ENCODE measurements around the gene AGPAT3.

The AGPAT3 gene

DNA sequence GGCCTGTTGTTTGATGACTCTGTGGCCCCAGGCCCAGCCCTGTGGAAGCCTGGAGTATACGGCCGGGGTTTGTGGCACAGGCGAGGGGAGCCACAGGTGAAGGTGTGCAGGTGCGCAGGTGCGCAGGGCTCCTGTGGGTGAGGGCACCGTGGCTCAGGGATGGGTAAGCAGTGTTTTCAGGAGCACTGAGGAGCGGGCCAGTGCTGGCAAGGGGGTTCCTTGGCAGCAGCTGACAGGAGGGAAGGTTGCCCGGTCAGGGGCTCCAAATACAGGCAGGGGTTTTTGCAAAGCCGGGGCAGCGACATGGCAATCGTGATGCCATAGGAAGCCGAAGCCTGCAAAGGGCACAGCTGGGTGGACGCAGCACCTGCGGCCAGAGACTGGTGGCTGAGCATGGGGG lies 20.7 kb downstream of the AGPAT3 start:
- TF ChIP-seq, protein P1, sequence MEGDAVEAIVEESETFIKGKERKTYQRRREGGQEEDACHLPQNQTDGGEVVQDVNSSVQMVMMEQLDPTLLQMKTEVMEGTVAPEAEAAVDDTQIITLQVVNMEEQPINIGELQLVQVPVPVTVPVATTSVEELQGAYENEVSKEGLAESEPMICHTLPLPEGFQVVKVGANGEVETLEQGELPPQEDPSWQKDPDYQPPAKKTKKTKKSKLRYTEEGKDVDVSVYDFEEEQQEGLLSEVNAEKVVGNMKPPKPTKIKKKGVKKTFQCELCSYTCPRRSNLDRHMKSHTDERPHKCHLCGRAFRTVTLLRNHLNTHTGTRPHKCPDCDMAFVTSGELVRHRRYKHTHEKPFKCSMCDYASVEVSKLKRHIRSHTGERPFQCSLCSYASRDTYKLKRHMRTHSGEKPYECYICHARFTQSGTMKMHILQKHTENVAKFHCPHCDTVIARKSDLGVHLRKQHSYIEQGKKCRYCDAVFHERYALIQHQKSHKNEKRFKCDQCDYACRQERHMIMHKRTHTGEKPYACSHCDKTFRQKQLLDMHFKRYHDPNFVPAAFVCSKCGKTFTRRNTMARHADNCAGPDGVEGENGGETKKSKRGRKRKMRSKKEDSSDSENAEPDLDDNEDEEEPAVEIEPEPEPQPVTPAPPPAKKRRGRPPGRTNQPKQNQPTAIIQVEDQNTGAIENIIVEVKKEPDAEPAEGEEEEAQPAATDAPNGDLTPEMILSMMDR (IDR thresholded peaks at IDR 0.05) = no peak
- no peak for TF ChIP-seq ZFX (IDR thresholded peaks at IDR 0.05; ENCODE audit: borderline replicate concordance)
- no peak overlapping the region for H3K27ac ChIP-seq

DNA sequence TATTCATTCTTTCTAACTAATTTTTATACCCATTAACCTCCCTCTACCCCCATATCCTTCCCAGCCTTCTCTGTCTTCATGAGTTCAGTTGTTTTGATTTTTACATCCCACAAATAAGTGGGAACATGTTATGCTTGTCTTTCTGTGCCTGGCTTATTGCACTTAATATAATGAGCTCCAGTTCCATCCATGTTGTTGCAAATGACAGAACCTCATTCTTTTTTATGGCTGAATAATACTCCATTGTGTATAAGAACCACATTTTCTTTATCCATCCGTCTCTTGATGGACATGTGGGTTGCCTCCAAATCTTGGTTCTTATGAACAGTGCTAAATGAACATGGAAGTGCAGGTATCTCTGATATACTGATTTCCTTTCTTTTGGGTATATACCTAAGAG lies 21.5 kb downstream of the AGPAT3 start:
- TF ChIP-seq, protein P1 (IDR thresholded peaks at IDR 0.05) = no peak
- TF ChIP-seq ZFX (IDR thresholded peaks at IDR 0.05; ENCODE audit: borderline replicate concordance) = no peak
- no peak overlapping the region for H3K27ac ChIP-seq

DNA sequence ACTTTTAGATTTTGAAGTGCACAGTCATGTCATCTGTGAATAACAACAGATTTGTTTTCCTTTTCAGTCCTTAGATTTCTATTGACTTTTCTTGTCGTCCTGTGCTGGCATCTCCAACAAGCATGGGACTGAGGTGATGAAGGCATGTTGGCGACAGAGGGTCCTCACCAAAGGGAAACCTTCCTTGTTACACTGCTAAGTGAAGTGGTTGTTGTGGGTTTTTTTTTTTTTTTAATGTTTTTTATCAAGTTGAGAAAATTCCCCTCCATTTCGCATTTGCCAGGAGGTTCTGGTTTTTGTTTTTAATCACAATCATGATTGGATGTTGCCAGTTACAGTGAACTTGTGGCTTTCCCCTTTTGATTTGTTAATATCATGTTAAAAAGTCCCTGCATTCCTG lies 24.0 kb downstream of the AGPAT3 start:
- no peak for TF ChIP-seq ZFX (IDR thresholded peaks at IDR 0.05; ENCODE audit: borderline replicate concordance)
- TF ChIP-seq, protein P1 (IDR thresholded peaks at IDR 0.05) = no peak
- no peak overlapping the region for H3K27ac ChIP-seq

DNA sequence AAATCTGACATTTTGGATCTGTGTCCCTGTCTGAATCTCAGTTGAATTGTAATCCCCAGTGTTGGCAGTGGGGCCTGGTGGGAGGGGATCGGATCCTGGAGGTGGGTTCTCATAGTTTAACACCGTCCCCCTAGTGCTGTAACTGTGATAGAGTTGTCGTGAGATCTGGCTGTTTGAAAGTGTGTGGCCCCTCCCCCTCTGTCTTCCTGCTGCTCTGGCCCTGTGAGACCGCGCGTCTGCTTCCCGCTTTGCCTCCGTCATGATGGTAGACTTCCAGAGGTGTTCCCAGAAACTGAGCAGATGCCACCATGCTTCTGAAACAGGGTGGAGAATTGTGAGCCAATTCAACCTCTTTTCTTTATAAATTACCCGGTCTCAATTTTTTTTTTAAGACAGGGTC lies 25.0 kb downstream of the AGPAT3 start:
- H3K27ac ChIP-seq = no peak overlapping the region
- no peak for TF ChIP-seq ZFX (IDR thresholded peaks at IDR 0.05; ENCODE audit: borderline replicate concordance)
- TF ChIP-seq, protein P1 (IDR thresholded peaks at IDR 0.05) = no peak

DNA sequence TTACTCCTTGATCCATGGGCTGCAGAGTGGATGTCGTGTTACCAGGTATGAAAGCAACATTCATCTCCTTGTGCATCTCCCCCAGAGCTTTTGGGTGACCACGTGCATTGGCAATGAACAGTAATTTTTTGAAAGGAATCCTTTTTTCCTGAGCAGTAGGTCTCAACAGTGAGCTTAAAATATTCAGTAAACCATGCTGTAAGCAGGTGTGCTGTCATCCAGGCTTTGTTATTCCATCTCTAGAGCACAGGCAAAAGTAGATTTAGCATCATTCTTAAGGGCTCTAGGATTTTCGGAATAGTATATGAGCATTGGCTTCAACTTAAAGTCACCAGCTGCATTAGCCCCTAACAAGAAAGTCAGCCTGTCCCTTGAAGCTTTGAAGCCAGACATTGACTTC lies 27.3 kb downstream of the AGPAT3 start:
- TF ChIP-seq, protein P1 (IDR thresholded peaks at IDR 0.05) = no peak
- no peak for TF ChIP-seq ZFX (IDR thresholded peaks at IDR 0.05; ENCODE audit: borderline replicate concordance)
- H3K27ac ChIP-seq = no peak overlapping the region

DNA sequence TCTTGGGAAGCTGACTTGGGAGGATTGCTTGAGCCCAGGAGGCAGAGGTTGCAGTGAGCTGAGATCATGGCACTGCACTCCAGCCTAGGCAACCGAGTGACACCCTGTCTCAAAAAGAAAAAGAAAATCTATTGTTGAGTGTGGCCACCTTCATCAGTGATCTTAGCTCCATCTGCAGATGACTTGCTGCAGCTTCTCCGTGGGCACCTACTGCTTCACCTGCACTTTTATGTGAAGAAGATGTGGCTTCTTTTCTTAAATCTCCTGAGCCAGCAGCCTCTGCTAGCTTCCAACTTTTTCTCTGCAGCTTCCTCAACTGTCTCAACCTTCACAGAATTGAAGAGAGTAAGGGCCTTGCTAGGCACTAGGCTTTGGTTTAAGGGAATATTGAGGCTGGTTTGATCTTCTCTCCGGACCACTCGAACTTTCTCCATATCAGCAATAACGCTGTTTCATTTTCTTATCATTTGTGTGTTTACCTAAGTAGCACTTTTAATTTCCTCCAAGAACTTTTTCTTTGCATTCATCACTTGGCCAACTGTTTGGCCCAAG lies 28.0 kb downstream of the AGPAT3 start:
- H3K27ac ChIP-seq = no peak overlapping the region
- TF ChIP-seq, protein P1 (IDR thresholded peaks at IDR 0.05) = no peak
- no peak for TF ChIP-seq ZFX (IDR thresholded peaks at IDR 0.05; ENCODE audit: borderline replicate concordance)

DNA sequence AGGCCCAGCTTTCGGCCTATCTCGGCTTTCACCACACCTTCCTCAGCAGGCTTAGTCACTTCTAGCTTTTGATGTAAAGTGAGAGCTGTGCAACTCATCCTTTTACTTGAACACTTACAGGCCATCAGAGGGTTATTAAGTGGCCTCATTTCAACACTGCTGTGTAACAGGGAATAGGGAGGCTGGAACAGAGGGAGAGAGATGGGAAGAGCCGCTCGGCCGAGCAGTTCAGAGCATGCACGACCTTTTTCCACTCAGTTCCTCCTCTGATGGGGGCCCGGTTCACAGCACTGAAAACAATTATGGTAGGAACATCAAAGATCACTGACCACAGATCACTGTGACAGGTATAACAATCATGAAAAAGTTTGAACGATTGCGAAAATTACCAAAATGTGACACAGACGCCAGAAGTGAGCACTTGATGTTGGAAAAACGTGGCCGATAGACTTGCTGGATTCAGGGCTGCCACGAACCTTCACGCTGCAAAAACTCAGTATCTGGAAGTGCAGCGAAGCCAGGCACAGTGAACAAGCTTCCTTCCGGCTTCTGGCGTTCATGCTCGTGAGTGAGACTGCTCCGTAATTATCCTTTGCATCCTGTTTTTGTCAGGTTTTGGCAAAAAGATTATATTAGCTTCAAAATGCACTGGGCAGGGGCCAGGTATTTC lies 28.6 kb downstream of the AGPAT3 start:
- no peak for TF ChIP-seq ZFX (IDR thresholded peaks at IDR 0.05; ENCODE audit: borderline replicate concordance)
- TF ChIP-seq, protein P1 (IDR thresholded peaks at IDR 0.05) = no peak
- no peak overlapping the region for H3K27ac ChIP-seq
